Stimulated activated effector memory CD8-positive, alpha-beta T cell treated with anti-CD3 and anti-CD28 coated beads, Interleukin-12 subunit alpha, Interleukin-12 subunit beta, amount 100 ng/mL, for 72 hours (primary cell): ENCODE measurements around the gene SPDYC.
"Not testable (repeated sequence)": the region's sequence is repeated elsewhere in the genome, so short reads cannot be mapped to it uniquely, and the experiment has no call there.

Source experiments
- ATAC-seq: fragments of 150-1000 bp; cut with Tn5 transposase; 2 replicates; pipeline ENCODE4 v1.10.0; 2021
- DNase-seq, 2 donors: peaks; one replicate each; pipeline ENCODE4 v3.0.0; 2021 to 2022; ENCODE audit warnings: low spot score in 2 of 2
- H3K27ac Mint-ChIP-seq: one replicate; pipeline ENCODE4 v1.8.0; 2022; ENCODE audit warnings: mild to moderate bottlenecking, mixed read lengths
- H3K36me3 Mint-ChIP-seq: one replicate; pipeline ENCODE4 v1.8.0; 2022; ENCODE audit warnings: mild to moderate bottlenecking, mixed read lengths
- H3K4me1 Mint-ChIP-seq: one replicate; pipeline ENCODE4 v1.8.0; 2022; ENCODE audit warnings: mixed read lengths
- H3K4me3 Mint-ChIP-seq: one replicate; pipeline ENCODE4 v1.8.0; 2022; ENCODE audit warnings: mild to moderate bottlenecking, mixed read lengths
- H3K9me3 Mint-ChIP-seq: one replicate; pipeline ENCODE4 v1.8.0; 2022; ENCODE audit warnings: mixed read lengths

The SPDYC gene

DNA sequence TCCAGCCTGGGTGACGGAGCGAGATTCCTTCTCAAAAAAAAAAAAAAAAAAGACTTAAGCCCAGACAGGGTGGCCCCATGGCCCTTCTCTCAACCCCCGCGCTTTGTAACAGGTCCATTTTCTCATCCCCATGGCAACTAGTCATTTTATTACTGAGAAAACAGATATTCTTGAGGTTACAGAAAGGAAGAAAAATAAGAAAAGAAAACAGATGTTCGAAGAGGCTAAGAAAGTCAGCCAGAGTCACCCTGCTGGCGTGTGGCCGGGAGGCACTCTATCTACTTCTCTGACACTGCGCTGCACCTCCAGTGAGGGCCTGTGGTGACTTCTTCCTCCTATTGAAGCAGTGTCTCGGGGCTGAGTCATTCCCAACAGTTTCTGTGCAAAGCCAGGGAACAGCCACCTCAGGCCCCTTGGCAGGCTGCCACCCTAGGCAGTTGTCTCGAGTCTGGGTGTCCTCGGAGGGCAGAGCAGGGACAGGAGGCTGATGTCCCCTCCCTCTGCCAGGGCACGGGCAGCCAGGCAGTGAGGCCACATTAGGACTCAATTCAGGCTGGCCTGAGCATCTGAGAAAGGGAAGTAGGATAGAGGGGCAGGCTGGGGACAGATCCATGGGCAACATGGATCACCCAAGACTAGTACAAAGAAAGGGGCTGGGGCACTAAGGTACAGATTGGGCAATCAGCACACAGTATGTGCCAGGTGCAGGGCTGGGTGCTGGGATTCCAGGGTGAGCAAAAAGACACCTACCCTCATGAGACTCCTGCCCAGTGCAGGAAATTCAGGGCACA lies 19.3 kb upstream of the SPDYC start:
- Mint-ChIP-seq H3K4me3 (no peak overlapping the region), H3K9me3 (no peaks in the 10 kb centered on the region), H3K4me1 (peaks cover 20% of the 10 kb centered on the region), H3K27ac (peak overlapping the region; percentile 4), H3K36me3 (peaks cover 5% of the 10 kb centered on the region)
- no peak for DNase-seq
- ATAC-seq: peak; percentile 93

GRCh38 chr11:65151331-65151899 lies 18.6 kb upstream of the SPDYC start:
- DNase-seq (no peak), ATAC-seq (no peak)
- Mint-ChIP-seq H3K27ac (peak overlapping the region; percentile 4), H3K4me3 (no peak overlapping the region), H3K4me1 (peaks cover 20% of the 10 kb centered on the region), H3K36me3 (peaks cover 5% of the 10 kb centered on the region), H3K9me3 (no peaks in the 10 kb centered on the region)

DNA sequence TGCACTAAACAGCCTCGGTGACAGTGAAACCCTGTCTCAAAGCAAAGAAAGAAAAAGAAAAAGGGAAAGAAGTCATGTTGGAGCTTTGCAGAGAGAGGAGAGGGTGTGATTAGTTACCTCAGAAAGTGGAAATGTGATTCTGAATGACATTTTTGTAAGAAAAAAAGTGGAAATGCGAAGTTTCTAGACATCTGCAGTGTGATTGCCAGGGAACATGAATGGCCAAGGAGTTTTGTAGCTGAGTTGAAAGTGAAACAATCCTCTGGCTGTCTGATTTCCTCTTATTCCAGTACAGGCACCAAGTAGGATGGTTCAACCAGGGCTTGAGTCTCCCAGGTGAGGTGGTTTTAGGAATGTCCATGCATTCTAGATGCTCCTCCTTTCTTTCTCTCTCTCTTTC lies 17.9 kb upstream of the SPDYC start:
- H3K36me3 Mint-ChIP-seq: peaks cover 5% of the 10 kb centered on the region
- peak overlapping the region; percentile 11 for H3K27ac Mint-ChIP-seq
- ATAC-seq: no peak
- no peaks in the 10 kb centered on the region for H3K9me3 Mint-ChIP-seq
- no peak overlapping the region for H3K4me3 Mint-ChIP-seq
- DNase-seq: no peak
- H3K4me1 Mint-ChIP-seq: peaks cover 20% of the 10 kb centered on the region

DNA sequence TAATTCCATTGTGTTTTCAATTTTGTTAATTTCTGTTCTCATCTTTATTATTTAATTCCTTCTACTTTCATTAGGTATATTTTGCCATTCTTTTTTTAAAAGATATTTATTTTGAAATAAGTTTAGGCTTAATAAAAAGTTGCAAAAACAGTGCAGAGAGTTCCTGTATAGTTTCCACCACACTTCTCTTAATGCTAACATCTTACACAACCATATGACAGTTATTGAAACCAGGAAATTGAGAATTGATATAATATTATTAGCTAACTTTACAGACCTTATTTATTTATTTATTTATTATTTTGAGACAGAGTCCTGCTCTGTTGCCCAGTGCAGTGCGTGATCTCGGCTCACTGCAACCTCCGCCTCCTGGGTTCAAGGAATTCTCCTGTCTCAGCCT lies 13.8 kb upstream of the SPDYC start:
- H3K36me3 Mint-ChIP-seq: no peaks in the 10 kb centered on the region
- H3K9me3 Mint-ChIP-seq: no peaks in the 10 kb centered on the region
- H3K27ac Mint-ChIP-seq: no peak overlapping the region
- H3K4me1 Mint-ChIP-seq: peaks cover 12% of the 10 kb centered on the region
- ATAC-seq (no peak), DNase-seq (no peak)
- H3K4me3 Mint-ChIP-seq: no peak overlapping the region

DNA sequence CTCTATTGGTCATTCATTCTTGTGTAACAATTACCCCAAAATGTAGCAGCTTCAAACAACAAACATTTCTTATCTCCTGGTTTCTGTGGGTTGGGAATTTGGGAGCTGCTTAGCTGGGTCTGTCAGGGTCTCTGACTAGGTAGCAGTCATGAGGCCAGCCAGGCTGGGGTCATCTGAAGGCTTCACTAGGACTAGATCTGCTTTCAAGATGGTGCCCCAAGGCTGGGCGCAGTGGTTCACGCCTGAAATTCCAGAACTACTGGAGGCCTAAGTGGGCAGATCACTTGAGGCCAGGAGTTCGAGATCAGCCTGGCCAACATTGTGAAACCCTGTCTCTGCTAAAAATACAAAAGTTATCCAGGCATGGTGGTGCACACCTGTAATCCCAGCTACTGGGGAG lies 13.1 kb upstream of the SPDYC start:
- Mint-ChIP-seq H3K9me3 (no peaks in the 10 kb centered on the region), H3K27ac (no peak overlapping the region), H3K4me3 (no peak overlapping the region), H3K36me3 (no peaks in the 10 kb centered on the region), H3K4me1 (peaks cover 10% of the 10 kb centered on the region)
- DNase-seq (no peak), ATAC-seq (no peak)

- no peaks in the 10 kb centered on the region for H3K36me3 Mint-ChIP-seq
- no peak overlapping the region for H3K27ac Mint-ChIP-seq
- no peak overlapping the region for H3K4me3 Mint-ChIP-seq
- ATAC-seq (no peak), DNase-seq (no peak)
- H3K9me3 Mint-ChIP-seq: no peaks in the 10 kb centered on the region
- peaks cover 7% of the 10 kb centered on the region for H3K4me1 Mint-ChIP-seq
These were observed 12.7 kb upstream of the SPDYC start for GRCh38 chr11:65157336-65157735.

DNA sequence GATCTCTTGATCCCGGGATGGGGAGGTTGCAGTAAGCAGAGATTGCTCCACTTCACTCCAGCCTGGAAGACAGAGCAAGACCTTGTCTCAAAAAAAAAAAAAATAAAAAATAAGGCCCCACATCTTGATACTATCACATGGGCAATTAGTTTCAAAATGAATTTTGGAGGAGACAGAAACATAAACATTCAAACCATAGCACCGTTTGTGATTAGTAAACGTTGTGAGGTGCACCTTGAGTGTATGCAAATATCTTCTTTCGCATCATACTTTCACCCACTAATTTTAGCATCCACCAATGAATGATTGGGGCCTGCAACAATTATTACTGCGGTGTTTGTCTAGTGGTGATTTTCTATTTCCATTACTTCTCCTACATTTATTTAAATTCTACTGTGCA lies 11.0 kb upstream of the SPDYC start:
- ATAC-seq: no peak
- no peaks in the 10 kb centered on the region for H3K36me3 Mint-ChIP-seq

DNA sequence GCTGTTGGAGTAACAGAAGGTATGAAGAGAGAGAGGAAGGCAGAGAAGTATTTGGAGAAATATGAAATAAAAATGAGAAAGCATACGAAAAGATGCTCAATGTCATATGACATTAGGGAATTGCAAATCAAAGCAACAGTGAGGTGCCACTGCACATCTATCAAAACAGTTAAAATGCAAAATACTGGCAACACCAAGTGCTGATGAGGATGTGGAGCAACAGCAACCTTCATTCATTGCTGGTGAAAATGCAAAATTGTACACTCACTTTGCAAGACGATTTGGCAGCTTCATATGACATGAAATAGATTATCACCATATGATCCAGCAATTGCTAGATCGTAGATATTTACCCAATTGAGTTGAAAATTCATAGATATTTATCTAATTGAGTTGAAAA lies 9.4 kb upstream of the SPDYC start:
- ATAC-seq: no peak
- Mint-ChIP-seq H3K4me3 (no peak overlapping the region), H3K36me3 (no peaks in the 10 kb centered on the region), H3K27ac (no peak overlapping the region), H3K9me3 (no peaks in the 10 kb centered on the region), H3K4me1 (no peaks in the 10 kb centered on the region)
- DNase-seq: no peak

More for the DNA sequence above, 11.0 kb upstream of the SPDYC start:
- H3K9me3 Mint-ChIP-seq: no peaks in the 10 kb centered on the region
- no peaks in the 10 kb centered on the region for H3K4me1 Mint-ChIP-seq
- no peak overlapping the region for H3K27ac Mint-ChIP-seq
- DNase-seq: no peak
- H3K4me3 Mint-ChIP-seq: no peak overlapping the region

DNA sequence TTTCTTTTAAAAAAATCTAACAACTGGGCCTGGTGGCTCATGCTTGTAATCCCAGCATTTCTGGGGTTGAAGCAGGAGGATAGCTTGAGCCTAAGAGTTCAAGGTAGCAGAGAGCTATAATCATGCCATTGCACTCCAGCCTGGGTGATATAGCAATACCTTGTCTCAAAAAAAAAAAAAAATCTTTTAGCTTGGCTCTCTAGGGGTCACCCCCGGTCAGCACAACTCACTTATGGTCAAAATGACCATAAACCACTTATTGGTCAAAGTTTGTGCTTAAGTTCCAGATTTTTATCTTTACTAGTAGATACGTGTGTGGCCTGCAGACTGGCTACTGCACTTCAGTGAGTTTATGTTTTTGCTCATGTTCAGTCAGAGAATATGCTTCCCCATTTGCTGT lies 6.3 kb upstream of the SPDYC start:
- H3K4me3 Mint-ChIP-seq: no peak overlapping the region

DNA sequence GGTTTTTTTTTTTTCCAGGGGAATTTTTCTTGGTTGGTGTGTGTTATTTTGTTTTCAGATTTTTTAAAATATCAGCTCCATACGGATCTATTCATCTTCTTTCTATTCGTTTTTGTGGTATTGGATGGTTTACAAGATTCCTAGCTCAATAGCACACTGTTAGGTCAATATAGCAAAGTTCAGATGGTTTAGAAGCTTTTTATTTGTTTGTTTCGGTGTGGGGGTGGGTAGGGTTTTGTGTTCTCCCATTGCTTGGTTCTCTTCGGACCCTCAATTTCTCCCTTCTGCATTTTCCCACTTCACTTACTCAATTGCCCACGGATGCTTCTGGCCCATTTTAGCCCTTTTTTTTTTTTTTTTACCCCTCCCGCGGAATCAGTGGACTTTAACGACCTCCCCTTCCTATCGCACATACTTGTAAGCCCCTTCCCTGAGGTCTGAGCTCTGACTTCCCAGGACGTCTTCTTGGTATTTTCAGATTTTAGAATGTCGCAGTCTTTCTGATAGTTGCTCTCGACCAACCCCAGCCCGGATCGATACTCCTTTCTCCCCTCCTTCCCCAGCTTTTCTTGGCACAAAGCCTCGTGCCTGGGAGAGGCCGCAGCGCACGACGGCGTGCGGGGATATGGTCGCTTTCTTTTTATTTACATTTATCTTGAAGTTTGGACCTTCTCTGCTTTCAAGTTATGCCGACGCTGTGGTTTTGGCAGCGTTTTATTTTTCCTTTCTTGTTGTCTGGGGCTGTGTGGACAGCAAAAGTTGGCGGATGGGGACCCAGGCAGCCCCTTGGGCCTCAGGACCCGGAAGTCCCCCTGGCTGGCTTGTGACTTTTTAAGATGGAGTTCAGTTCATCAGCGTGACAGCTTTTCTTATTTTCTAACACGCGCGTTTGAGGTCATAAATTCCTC lies 4.4 kb upstream of the SPDYC start:
- Mint-ChIP-seq H3K4me3 (no peak overlapping the region), H3K36me3 (no peaks in the 10 kb centered on the region), H3K4me1 (peaks cover 14% of the 10 kb centered on the region), H3K27ac (no peak overlapping the region), H3K9me3 (no peaks in the 10 kb centered on the region)
- DNase-seq (no peak), ATAC-seq (no peak)

More for the DNA sequence above, 6.3 kb upstream of the SPDYC start:
- no peak for DNase-seq
- Mint-ChIP-seq H3K36me3 (no peaks in the 10 kb centered on the region), H3K4me1 (peaks cover 5% of the 10 kb centered on the region), H3K27ac (no peak overlapping the region), H3K9me3 (no peaks in the 10 kb centered on the region)
- ATAC-seq: no peak

DNA sequence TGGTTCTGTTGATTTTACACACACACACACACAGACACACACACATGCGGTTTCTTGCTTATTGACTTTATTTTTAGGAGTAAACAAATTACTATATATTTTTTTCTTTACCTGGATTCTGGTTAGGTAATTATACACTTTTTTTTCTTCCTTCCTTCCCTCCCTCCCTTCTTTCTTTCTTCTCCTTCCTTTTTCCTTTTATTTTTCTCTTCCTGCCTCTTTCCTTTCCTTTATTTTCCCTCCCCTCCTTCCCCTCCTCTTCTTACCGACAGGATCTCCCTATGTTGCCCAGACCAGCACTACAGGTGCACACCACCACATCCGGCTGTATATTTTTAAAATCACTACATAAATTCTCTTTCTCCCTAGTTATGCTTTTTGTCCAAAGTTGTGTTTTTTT lies 3.1 kb upstream of the SPDYC start:
- Mint-ChIP-seq H3K9me3 (no peaks in the 10 kb centered on the region), H3K27ac (no peak overlapping the region)

GRCh38 chr11:65167656-65168055 lies 2.4 kb upstream of the SPDYC start:
- H3K36me3 Mint-ChIP-seq: no peaks in the 10 kb centered on the region
- ATAC-seq: no peak
- H3K9me3 Mint-ChIP-seq: no peaks in the 10 kb centered on the region
- no peak overlapping the region for H3K4me3 Mint-ChIP-seq
- H3K4me1 Mint-ChIP-seq: peaks cover 14% of the 10 kb centered on the region
- DNase-seq: no peak
- no peak overlapping the region for H3K27ac Mint-ChIP-seq

More for the DNA sequence above, 3.1 kb upstream of the SPDYC start:
- peaks cover 14% of the 10 kb centered on the region for H3K4me1 Mint-ChIP-seq
- DNase-seq: no peak
- H3K36me3 Mint-ChIP-seq: no peaks in the 10 kb centered on the region
- ATAC-seq: no peak
- H3K4me3 Mint-ChIP-seq: no peak overlapping the region

DNA sequence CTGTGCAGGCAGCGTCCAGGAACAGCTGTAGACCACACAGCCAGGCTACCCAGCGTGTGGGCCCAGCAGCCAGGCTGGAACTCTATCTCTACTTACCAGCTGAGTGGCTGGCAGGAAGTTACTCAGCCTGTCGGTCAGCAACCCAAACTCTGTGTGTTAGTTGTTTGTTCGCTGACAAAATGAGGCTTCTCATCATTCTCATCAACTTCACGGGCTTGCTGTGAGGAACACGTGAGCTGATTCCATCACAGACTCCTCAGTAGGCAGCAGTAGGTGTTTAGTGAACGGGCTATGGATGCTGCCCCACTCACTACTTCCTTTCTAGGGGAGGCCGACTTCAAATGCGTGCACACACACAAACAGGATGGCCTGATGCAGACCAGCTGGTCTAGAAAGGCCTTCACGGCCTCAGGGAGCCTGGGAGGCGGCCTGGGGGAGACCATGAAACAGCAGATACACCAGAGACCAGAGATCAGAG lies 830 bp upstream of the SPDYC start:
- peak overlapping the region; percentile 96 for H3K27ac Mint-ChIP-seq
- H3K36me3 Mint-ChIP-seq: no peaks in the 10 kb centered on the region
- H3K9me3 Mint-ChIP-seq: no peaks in the 10 kb centered on the region
- peak overlapping the region; percentile 33 for H3K4me3 Mint-ChIP-seq
- H3K4me1 Mint-ChIP-seq: peaks cover 14% of the 10 kb centered on the region
- peak; percentile 84 for ATAC-seq
- DNase-seq: no peak

DNA sequence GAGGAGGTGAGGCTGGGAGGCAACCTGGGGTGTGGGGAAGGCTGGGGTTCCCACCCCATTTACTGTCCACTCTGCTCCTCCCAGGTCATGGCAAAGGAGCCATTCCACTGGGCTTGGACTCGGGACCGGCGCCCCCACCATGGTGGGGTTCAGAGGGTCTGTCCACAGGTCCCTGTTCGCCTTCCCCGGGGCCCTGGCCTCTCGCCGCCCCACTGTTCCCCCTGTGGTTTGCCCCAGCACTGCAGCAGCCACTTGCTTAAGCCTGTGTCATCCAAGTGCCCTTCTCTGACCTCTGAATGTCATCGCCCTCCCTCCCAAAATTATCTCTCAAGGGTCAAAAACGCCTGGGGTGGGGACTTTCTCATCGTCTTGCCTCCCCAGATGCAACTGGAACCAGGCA lies 2.6 kb downstream of the SPDYC start:
- ATAC-seq (no peak), DNase-seq (no peak)
- Mint-ChIP-seq H3K4me1 (peaks cover 14% of the 10 kb centered on the region), H3K4me3 (no peak overlapping the region), H3K9me3 (no peaks in the 10 kb centered on the region), H3K27ac (no peak overlapping the region), H3K36me3 (no peaks in the 10 kb centered on the region)

GRCh38 chr11:65174571-65175010 lies 4.6 kb downstream of the SPDYC start:
- peak overlapping the region; percentile 56 for H3K27ac Mint-ChIP-seq
- H3K36me3 Mint-ChIP-seq, DNase-seq, H3K9me3 Mint-ChIP-seq, H3K4me3 Mint-ChIP-seq, H3K4me1 Mint-ChIP-seq, ATAC-seq: not testable (repeated sequence)
